HG02798 (cell line): ENCODE results near the gene ZMIZ1.

ENCODE experiments used
- ATAC-seq: cut with Tn5 transposase; IDR thresholded peaks from one replicate; pipeline ENCODE4 v1.9.1; 2021; ENCODE audit warnings: mild to moderate bottlenecking; ENCODE audit not compliant: unreplicated experiment, poor library complexity

The ZMIZ1 gene

DNA sequence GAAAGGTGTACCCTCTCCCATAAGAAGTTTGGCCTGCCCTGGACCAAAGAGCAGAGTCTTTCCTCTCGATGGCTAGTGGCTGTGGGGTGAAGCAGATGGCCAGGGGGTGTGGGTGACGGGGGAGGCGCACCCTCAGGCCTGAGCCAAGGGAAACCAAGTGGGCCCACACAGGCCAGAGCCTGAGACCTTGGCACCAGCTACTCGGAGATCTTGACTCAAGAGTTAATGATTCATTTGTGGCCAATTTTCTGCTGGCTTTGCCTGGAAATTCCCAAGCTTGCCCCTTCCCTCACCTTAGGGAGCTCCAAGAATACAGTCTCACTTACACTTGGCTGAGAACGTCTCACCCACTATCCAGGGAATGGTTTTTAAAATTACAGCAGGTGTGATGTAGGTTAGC is 42.7 kb downstream of the ZMIZ1 start:
- ATAC-seq, result no peak

DNA sequence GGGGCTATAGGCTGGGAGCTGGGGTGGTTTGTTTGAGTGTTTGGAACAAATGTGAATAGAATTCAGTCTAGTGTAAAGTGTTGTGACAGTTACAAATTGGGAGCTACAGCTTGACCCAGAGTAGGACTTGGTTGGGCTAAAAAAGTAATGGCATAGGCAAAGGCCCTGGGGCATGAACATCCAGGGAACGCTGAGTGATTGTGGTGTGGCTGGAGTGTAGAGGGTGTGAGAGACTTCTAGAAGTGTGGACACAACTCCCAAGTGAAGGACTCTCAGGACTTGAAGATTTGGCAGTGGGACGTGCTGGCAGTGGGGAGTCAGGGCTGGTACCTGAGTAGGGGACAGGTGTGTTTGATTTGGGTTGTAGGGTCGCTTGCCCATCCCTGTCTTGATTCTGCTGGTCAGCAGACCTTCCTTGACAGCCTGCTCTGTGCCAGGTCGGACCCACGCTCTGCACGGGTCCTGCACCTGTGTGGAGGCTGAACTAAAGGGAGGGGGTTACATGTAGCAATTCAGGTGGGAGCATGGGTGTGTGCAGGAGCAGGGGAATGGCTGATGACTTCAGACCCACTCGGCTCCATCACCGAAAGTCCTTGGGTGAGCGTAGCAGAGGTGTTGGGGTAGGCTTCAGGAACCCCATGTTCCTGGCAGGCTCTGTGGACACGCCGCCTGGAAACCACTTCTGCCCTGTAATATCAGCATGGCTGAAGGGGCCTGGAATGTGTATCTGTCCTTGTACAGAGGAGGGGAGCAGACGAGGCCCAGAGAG is 43.3 kb downstream of the ZMIZ1 start:
- no peak for ATAC-seq

DNA sequence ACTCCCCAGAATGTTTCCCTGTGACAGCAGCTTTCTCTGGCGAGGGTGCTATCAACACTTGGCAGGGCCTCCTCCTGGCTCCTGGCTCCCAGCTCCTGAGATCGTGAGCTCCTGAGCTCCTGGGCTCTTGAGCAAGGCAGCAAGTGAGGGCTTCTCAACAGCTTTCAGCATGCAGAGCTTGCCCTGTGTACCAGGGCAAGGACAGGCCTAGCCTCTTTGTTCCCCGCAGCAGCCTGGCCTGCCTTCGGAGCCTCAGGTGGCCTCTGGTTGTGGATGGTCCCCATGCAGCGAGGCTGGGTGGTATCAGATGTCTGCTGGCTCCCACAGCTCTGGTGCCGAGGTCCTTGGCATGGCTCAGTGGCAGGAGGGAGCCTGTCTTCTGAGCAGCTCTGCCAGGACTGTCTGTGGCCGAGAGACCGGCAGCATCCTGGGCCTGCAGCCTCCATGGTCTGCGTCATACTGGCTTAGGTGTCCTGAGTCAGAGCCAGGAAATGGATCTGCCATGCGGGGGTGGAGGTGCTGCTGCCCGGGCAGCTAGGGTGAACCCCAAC is 44.2 kb downstream of the ZMIZ1 start:
- ATAC-seq, result no peak

DNA sequence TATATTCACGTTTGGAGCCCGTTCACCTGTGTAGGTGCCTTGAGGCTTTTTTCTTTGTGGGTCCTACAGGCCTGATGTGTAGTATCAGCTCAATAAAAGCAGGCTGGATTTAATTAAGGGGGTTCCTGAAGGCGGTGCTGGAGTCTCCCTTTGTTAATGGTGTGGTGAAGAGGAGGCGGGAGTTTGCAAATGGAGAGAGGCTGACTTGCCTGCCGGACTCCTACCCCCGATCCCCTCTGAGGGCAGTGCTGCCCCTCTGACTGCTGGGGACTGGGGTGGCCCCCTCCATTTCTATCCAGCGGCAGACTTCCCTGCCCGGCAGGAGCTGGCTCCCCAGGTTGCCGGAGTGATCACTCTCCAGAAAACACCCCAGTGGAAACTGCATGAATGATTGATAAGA is 45.1 kb downstream of the ZMIZ1 start:
- no peak for ATAC-seq

DNA sequence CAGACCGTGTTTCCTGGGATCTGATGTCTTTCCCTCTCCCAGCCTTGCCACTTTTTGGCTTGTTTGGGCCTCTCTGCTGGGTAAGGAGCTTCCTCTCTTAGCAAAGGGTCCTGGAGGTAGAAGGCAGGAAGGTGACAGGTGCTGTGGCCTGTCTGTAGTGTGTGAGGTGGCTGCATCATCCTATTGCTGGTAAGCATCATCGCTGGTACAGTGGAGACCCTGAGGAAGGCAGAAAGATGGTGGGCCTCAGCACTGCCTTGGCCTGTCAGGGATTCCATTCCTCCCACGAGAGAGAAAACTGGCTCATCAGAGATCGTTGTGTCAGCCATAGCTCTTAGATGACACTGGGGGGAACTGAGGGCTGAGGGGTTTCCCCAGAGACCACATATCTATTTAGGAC is 46.5 kb downstream of the ZMIZ1 start:
- no peak for ATAC-seq

DNA sequence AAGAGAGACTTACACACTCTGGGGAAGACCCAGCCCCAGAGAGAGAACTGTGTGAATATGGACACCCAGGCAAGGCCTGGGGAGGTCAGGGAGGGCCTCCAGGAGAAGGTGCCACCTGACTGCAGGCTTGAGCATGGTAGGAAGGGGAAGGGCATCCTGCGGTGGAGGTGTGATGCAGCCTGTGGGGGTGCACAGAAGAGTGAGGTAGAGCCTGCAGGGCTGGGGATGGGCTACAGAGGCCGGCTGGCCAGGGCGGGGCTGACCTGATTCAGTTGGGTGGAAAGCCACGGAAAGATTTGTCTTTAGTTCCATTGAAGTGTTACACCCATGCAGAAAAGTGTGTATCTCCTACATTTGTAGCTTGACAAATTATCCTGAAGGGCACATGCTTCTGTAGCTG is 47.6 kb downstream of the ZMIZ1 start:
- ATAC-seq, result peak; percentile 24

DNA sequence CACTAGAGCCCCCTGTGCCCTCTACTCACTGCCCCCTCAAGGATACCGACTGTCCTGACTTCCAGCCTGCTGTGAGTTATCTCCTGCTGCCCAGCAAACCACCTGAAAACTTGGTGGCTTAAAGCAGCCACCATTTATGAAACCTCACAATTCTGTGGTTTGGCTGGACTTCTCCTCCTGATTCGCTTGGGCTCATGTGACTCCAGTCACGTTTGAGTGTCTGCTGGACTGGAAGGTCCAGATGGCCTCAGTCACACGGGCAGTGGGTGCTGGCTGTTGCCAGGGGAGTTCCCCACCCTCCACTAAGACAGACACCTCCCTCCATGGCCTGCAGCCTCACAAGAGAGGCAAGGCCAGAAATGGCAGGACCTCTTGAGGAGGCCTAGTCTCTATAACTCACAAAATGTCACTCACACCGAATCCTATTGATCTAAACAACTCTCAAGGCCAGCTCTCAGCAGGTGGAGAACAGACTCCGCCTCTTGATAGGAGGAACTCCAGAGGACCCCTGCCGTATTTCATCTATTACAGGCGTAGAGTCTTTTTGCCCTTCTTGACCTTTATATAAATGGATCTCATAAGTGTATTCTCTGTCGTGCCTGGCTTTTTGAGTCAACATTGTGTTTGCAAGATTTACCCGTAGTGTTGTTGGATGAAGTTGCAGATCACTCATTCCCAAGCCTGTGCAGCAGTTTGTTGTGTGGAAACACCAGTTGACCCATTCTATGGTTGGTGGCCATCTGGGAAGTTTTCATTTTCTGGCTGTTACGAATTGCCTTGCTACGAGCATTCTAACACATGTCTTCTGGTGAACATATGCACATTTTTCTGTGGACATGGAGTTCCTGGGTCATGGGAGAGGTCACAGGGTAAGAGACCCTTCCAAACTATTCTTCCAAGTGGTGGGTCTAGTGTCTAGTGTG is 48.3 kb downstream of the ZMIZ1 start:
- peak; percentile 84 for ATAC-seq

DNA sequence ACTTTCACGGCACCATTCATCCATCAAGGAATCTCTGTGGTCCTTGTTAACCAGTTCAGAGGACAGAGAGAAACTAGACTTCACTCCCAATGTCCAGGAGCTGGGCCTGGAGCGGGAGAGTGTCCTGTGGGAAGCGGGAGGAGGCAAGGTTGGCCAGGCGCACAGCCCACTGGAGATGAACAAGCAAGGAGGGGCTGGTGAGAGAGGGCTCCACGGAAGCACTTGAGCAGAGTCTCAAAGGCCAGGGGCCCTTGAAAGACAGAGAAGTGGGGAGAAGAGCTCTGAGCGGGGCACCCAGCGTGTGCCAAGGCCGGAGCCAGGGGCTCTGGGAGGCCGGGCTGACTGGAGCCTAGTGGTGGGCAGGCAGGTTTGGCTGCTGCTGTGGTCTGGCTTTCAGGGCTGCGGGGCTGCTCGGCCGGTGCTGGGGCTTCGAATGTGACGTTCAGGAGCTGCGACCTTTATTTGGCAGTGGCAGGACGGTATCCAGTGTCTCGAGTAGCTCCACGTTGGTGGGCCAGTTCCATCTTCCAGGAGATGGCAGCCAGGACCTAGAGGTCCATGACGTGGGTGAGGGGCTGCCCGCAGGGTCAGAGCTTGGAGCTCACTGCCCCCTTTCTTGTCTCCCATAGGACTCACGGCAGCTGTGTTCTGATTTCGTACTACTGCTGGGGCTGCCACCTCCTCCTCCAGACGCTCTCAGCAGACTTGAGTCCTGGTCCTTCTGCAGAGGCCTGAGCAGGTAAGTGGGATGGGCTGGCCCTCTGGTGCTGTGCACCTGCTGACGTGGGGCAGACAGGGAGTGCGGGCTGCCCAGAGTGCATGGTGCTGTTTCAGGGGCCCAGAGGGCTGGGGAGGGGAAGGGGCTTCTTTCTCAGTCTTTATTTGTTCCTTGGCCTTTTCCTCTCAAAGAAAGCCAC is 49.8 kb downstream of the ZMIZ1 start:
- ATAC-seq, result no peak

DNA sequence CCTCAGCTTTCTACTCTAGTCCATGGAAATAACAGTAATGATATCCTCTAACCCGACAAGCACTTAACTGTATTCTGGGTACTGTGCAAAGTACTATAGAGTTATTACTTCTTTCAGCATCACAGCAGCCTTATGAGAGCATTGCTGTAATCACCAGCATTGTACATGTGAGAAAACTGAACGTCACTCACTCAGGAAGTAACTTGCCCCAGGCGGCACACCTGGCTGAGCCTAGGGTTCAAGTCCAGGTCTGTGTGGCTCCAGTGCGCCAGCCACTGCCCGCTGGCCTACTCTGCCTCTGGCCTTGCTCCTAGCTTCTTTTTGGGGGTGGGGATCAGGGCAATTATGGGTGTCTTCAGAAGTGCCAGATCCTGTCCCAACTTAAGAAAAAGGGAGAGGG is 50.5 kb downstream of the ZMIZ1 start:
- no peak for ATAC-seq

DNA sequence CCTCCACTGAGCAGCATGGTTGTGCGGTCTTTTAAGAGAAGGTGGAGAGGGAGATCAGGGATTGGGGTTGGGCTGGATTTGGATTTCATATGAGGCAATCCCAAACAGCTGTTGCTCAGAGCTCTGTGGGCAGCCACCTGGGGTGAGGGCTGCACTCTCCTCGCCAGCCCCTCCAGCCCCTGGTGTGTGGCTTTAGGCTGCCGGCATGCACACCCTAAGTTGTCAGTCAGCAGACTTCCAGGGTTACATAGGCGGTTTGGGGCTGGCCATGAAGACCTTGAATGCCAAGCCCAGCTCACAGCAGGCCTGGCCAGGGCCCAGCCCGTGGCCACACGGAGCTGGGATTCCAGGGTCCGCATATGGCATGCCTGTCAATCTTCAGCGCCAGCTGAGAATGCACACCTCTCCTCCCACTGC is 54.8 kb downstream of the ZMIZ1 start:
- no peak for ATAC-seq

DNA sequence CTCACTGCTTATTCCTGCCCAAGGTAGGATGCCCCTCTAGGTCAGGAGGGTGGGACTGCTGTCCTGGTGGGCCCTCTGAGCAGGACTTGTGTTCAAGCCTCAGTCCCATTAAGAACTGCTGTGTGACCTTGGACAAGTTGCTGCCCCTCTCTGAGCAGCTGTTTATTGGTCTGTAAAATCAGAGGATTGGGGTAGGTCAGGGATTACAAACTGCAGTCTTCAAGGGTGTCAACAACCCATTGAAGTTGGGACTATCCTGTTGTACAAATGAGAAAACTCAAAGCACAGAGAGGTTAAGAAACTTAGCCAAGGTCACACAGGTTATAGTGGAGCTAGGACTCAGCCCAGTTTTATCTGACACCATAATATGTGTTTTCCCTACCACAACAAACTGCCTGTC is 55.3 kb downstream of the ZMIZ1 start:
- no peak for ATAC-seq

DNA sequence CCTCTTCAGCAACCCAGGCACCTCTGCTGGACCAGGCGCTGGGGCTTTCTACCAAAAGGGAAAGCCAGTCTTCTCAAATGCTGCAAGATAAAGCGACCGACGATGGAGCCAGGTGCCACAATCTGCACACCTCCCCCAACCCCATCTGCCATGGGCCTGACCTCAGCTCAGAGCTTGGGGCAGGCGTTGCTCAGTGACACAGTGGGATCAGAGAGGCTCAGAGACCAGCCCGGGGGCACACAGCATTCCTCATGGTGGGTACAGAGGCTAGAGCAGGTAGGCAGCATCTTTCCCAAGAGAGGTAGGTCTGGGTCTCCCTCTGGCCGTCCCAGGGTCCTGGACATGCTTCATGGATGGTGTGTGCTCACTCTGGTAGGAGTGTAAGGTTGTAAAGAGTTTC is 56.3 kb downstream of the ZMIZ1 start:
- no peak for ATAC-seq

DNA sequence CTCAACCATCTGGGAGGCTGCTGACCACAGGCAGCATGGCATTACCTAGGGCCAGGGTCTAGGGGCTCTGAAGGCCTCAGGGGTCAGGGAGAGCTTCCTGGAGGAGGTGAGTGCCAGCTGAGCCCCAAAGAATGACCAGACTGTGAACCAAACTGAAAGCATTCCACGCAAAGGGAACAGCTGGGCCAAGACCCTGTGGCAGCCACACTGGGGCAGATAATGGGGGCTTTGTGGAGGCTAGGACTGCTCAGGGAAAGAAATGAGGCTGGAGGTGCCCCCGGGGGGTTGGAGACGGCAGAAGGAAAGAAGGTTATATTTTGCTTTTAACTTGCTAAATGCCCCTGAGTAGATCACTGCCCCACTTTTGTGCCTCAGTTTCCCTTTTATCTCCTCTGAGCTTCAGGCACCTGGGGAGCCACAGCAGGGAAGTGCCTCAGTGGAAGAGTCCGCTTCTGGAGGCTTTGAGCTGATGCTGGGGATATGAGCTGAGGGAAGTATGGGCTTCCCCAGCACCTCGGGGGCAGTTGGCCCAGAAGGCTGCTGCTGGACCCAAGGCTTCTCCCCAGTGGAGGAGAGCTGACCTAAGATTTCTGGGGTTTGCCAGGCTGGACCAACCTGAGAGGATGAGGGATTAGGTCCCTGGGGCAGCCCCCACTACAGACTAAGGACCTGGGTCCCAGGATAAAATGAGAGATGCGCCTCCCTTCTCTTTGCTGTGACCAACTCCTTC is 57.8 kb downstream of the ZMIZ1 start:
- ATAC-seq, result no peak

DNA sequence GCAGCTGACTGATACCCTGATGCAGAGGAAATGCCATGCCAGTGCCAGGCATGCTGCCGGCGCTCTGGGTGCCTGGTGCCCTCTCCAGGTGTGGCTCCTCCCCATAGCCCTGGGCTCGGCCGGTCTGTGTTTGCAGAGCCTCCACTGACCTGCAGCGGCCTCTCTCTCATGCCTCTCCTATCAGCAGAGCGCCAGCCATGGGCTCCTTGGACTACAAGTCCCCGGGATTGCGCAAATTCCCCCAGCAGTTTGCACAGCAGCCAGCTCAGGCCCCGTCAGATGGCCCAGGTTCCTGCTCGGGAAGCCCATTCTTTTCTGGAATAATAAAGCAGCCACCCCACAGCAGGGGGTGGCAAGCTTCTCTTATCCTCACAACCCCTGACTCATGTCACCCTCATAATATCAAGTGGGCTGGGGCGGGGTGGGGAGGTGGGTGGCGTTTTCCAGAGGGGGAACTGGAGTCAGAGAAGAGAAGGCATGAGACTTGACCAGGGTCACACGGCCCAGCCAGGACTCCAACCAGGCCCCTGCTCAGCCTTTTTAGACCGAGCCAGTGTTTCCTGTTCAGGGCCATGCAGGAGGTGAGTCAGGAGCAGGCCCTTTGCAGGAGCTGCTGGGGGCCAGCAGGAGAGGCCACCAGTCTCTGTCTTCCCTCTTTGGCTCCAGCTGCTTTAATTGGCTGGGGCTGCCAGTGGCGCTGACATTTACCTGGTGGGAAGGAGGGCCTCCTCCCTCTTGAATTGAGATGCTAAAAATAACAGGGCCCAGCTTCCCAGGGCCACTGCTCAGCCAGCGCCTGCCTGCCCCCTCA is 58.6 kb downstream of the ZMIZ1 start:
- ATAC-seq, result no peak

DNA sequence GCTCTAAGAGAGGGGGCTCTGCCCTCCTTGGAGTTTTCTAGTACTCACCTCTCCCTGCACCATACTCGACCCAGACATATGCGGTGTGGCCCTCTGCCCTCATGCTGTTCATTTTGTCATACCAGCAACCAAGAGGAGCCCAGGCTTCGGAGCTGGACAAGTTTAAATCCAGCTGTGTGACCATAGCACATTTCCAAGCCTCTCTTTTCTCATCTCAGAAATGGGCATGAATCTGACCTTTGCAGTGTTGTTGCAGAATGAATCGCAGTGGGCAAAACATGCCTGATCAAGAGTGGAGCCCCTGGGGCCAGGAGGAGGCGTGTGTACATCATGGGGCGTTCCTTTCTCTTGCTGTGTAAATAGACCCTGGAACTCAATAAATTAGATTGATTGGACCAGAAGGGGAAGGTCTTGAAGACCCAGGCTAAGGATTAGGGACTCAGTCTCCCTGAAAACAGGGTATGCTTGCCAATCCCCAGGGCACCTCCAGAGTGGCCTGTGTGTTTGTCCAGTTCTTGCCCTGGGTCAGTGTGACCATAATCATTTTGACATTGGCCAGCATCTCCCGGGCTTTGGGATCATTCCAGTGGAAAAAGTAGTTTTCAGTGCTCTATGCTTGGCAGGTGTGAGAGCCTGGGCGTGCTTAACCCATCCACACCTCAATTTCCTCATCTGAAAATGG is 59.6 kb downstream of the ZMIZ1 start:
- no peak for ATAC-seq

DNA sequence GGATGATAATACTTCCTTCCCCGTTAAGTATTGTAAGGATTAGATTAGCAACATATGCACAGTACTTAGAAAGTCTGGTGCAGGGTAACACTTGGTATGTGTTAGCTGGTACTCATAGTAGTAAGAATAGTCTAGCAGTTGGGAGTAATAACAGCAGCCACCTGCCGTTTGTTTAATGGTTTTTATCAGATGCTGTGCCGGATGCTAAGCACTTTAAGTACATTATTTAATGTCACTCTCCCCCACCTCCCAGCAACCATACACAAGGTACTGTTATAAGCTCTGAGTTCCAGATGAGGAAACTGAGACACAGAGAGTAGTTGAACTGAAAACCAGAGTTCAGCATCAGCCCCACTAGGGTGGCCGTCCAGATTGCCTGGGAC is 60.1 kb downstream of the ZMIZ1 start:
- no peak for ATAC-seq

DNA sequence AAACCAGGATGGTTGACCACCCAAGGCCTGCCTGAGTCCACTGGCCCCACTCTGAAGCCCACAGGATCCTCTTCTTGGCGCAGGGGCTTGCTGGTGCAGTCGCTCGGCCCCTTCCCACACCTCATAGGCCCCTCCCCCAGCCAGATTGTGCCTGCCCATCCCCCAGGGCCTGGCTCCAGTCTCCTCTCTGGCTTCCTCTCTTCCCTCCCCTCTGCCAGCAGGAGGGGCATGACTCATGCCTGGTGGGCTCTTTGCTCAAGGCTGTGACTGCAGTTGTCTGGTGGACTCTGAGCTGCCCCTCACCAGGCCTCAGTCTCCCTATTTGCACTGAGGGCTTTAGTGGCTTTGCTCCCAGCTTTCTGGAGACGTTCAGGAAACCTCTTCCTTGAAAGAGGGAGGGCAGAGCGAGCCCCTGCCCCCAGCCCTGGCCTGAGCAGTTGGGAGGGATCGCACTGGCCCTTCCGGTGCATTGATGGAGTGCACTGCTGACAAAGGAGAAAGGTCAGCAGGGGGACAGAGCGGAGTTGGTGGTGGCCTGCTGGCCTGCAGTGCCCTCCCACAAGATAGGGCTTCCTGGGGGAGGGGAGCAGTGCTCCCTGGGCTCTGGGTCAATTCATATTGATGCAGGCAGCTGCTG is 60.7 kb downstream of the ZMIZ1 start:
- ATAC-seq, result no peak

DNA sequence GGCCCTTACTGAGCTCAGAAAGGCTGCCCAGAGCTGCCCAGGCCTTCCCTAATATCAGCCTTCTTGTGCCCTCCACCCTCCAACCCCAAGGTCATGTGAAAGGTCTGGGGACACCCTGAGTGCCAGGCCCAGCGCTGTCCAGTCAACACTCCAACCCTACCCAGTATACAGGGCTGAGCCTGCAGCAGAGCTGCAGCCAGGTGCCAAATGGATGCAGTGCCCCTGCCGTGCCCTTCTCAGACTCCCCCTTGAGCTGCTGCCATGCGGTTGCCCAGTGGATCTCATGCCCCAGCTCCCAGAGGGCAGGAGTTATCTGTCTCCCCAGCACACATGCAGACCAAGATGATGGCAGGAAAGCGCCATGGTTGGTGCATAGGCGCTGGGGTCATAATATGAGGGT is 61.5 kb downstream of the ZMIZ1 start:
- no peak for ATAC-seq
